ENCODE measurements around the gene GBP6.
"Not testable (repeated sequence)": the region's sequence is repeated elsewhere in the genome, so short reads cannot be mapped to it uniquely, and the experiment has no call there.

The GBP6 gene

GRCh38 chr1:89363638-89364536 lies at the start of gene GBP6:
TSS of gene GBP6 (plus strand) at chr1:89364059. CDS start at chr1:89368552, 4,493 bp downstream.
- in situ Hi-C loops (cut with MboI; ENCODE audit: low sequenced_read_pairs): no loop called here

- in situ Hi-C loops (cut with MboI; ENCODE audit: low sequenced_read_pairs): no loop called here
These were observed 41.5 kb upstream of the GBP6 start for GRCh38 chr1:89322402-89322801.

- in situ Hi-C loops (cut with MboI; ENCODE audit: low sequenced_read_pairs): no loop called here
These were observed 32.0 kb upstream of the GBP6 start for GRCh38 chr1:89331890-89332289.

- in situ Hi-C loops (cut with MboI; ENCODE audit: low sequenced_read_pairs): no loop called here
These were observed 31.4 kb upstream of the GBP6 start for GRCh38 chr1:89332461-89332860.

GRCh38 chr1:89335486-89335885 lies 28.4 kb upstream of the GBP6 start:
- in situ Hi-C loops (cut with MboI; ENCODE audit: low sequenced_read_pairs): no loop called here

GRCh38 chr1:89337903-89338302 lies 26.0 kb upstream of the GBP6 start:
- in situ Hi-C loops (cut with MboI; ENCODE audit: low sequenced_read_pairs): no loop called here

- in situ Hi-C loops (cut with MboI; ENCODE audit: low sequenced_read_pairs): no loop called here
These were observed 24.8 kb upstream of the GBP6 start for GRCh38 chr1:89339039-89339438.

- in situ Hi-C loops (cut with MboI; ENCODE audit: low sequenced_read_pairs): not testable (repeated sequence)
These were observed 18.4 kb upstream of the GBP6 start for GRCh38 chr1:89345479-89345878.

GRCh38 chr1:89347296-89347695 lies 16.6 kb upstream of the GBP6 start:
- in situ Hi-C loops (cut with MboI; ENCODE audit: low sequenced_read_pairs): no loop called here

- in situ Hi-C loops (cut with MboI; ENCODE audit: low sequenced_read_pairs): no loop called here
These were observed 13.6 kb upstream of the GBP6 start for GRCh38 chr1:89350298-89350697.

GRCh38 chr1:89351597-89352311 lies 12.1 kb upstream of the GBP6 start:
- in situ Hi-C loops (cut with MboI; ENCODE audit: low sequenced_read_pairs): no loop called here

- in situ Hi-C loops (cut with MboI; ENCODE audit: low sequenced_read_pairs): no loop called here
These were observed 11.4 kb upstream of the GBP6 start for GRCh38 chr1:89352421-89352820.

- in situ Hi-C loops (cut with MboI; ENCODE audit: low sequenced_read_pairs): no loop called here
These were observed 9.7 kb upstream of the GBP6 start for GRCh38 chr1:89354205-89354604.

GRCh38 chr1:89355056-89355455 lies 8.8 kb upstream of the GBP6 start:
- in situ Hi-C loops (cut with MboI; ENCODE audit: low sequenced_read_pairs): no loop called here

GRCh38 chr1:89356658-89357400 lies 7.0 kb upstream of the GBP6 start:
- in situ Hi-C loops (cut with MboI; ENCODE audit: low sequenced_read_pairs): no loop called here

- in situ Hi-C loops (cut with MboI; ENCODE audit: low sequenced_read_pairs): no loop called here
These were observed 5.5 kb upstream of the GBP6 start for GRCh38 chr1:89358287-89358893.

GRCh38 chr1:89360716-89361115 lies 3.1 kb upstream of the GBP6 start:
- in situ Hi-C loops (cut with MboI; ENCODE audit: low sequenced_read_pairs): no loop called here

GRCh38 chr1:89361681-89362080 lies 2.2 kb upstream of the GBP6 start:
- in situ Hi-C loops (cut with MboI; ENCODE audit: low sequenced_read_pairs): no loop called here

- in situ Hi-C loops (cut with MboI; ENCODE audit: low sequenced_read_pairs): no loop called here
These were observed 663 bp upstream of the GBP6 start for GRCh38 chr1:89363196-89363595.

- in situ Hi-C loops (cut with MboI; ENCODE audit: low sequenced_read_pairs): no loop called here
These were observed 1.2 kb downstream of the GBP6 start for GRCh38 chr1:89364954-89365550.

- in situ Hi-C loops (cut with MboI; ENCODE audit: low sequenced_read_pairs): no loop called here
These were observed 3.4 kb downstream of the GBP6 start for GRCh38 chr1:89367221-89367620.

Data from hTERT RPE-1 (cell line).